Measurements from ENCODE around the gene PRDM16. TPM values are rescaled to one million over a fixed set of nuclear protein-coding genes. Genes with fewer than 3 reads are reported as not detected.

PRDM16 gene
- polyA plus RNA-seq, 3 donors = not detected

DNA sequence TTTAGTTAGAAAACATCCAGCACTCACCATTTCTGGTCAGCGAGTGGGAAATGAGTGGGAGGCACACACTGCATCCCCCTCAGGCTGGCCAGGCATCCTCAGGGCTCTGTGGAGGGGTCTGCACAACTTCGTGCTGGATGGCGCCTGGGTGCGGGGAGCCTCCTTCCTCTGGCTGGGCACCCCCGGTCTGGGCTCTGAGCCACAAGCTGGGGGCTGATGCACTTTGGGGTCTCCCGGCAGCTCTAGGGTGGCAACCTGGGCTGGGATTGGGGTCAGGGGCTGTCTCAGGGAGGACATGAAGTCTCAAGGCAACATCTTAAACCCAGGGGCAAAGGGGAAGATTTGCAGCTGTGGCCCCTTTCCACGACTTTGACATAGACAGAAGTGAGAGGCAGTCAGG, 23.5 kb downstream of the PRDM16 start:
- H3K27me3 ChIP-seq (ENCODE audit: control insufficient read depth in 2 of 2, insufficient read depth in 2 of 2, low read length in 2 of 2) = no peaks in the 10 kb centered on the region
- 86% methylated on average over 5 of the region's 7 CpGs for WGBS (ENCODE audit: insufficient coverage)
- H3K36me3 Mint-ChIP-seq = no peaks in the 10 kb centered on the region

DNA sequence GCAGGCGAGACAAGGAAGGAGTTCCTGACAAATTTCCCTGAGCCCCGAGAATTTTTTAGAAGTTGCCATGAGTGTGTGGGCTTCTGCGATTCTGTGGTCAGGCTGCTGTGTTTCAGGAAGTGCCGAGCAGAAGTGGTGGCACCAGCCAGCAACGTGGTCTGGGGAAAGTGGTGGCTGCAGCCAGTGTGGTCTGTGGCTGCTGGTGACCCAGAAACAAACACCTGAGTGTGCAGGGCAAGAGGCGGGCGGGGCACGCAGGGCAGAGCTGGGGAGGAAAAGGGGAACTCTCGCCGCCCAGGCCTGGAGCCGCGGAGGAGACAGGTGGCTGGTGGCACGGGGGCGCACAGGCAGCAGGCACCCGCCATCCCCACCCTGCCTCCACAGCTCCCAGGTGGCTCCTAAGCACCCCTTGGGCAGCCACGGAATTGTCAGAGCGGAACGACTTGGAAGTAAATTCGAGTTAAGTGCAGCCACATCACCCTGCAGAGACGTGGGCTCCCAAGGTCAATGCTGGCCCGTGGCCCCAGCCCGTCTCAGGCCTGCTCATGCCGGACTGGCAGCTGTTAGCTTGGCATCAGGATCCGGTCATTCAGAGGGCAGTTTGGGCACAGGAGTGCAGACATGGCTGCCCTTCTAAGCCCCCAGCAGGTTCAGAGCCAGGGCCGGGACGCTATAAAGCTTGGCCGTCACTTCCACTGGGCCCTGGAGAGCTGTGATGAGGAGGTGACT, 25.1 kb downstream of the PRDM16 start:
- Histone ChIP-seq H3K27me3 (ENCODE audit: control insufficient read depth in 2 of 2, insufficient read depth in 2 of 2, low read length in 2 of 2) (no peaks in the 10 kb centered on the region), H3K4me1 (ENCODE audit: control insufficient read depth in 1 of 2, insufficient read depth in 2 of 2, low read length in 2 of 2) (no peaks in the 10 kb centered on the region), H3K79me2 (ENCODE audit: insufficient read depth, low read length) (no peaks in the 10 kb centered on the region), H3K4me3 (replicated peaks in 1 of 3; ENCODE audit: low read depth in 2 of 3, low read length in 3 of 3) (no peak overlapping the region), H3K4me2 (replicated peaks; ENCODE audit: extremely low read depth, low read length, poor library complexity, severe bottlenecking) (no peak overlapping the region), H3K36me3 (replicated peaks in 1 of 2; ENCODE audit: control insufficient read depth in 1 of 2, insufficient read depth in 2 of 2, low read length in 2 of 2) (no peaks in the 10 kb centered on the region), H2AFZ (ENCODE audit: insufficient read depth, low read depth, low read length, poor library complexity, severe bottlenecking) (no peak overlapping the region), H3K27ac (ENCODE audit: low read depth in 1 of 2, low read length in 2 of 2) (no peak overlapping the region), H3K9me3 (replicated peaks in 1 of 2; ENCODE audit: control insufficient read depth in 1 of 2, insufficient read depth in 1 of 2, low read length in 2 of 2) (no peaks in the 10 kb centered on the region), H3K9ac (ENCODE audit: insufficient read depth, low read length, poor library complexity, severe bottlenecking) (no peak overlapping the region), H4K20me1 (ENCODE audit: insufficient read depth, low read length) (no peaks in the 10 kb centered on the region)
- no peak overlapping the region for H3K4me3 Mint-ChIP-seq
- TF ChIP-seq, protein P1, sequence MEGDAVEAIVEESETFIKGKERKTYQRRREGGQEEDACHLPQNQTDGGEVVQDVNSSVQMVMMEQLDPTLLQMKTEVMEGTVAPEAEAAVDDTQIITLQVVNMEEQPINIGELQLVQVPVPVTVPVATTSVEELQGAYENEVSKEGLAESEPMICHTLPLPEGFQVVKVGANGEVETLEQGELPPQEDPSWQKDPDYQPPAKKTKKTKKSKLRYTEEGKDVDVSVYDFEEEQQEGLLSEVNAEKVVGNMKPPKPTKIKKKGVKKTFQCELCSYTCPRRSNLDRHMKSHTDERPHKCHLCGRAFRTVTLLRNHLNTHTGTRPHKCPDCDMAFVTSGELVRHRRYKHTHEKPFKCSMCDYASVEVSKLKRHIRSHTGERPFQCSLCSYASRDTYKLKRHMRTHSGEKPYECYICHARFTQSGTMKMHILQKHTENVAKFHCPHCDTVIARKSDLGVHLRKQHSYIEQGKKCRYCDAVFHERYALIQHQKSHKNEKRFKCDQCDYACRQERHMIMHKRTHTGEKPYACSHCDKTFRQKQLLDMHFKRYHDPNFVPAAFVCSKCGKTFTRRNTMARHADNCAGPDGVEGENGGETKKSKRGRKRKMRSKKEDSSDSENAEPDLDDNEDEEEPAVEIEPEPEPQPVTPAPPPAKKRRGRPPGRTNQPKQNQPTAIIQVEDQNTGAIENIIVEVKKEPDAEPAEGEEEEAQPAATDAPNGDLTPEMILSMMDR (IDR thresholded peaks at IDR 0.05) = no peak
- H3K27ac Mint-ChIP-seq = peak overlapping the region in 1 of 7 donors; percentile 69
- intact Hi-C loops (cut with micrococcal nuclease) = no loop called here
- H3K36me3 Mint-ChIP-seq = no peaks in the 10 kb centered on the region
- WGBS (ENCODE audit: insufficient coverage) = 43% methylated on average over 17 of the region's 27 CpGs
- no peaks in the 10 kb centered on the region for H3K4me1 Mint-ChIP-seq
- no peaks in the 10 kb centered on the region for H3K9me3 Mint-ChIP-seq
- H3K27me3 Mint-ChIP-seq (ENCODE audit: low read depth in 3 of 3) = peaks cover 9 to 25% (median 15%) of the 10 kb centered on the region in 3 donors
- no peak for DNase-seq

More for the DNA sequence above, 23.5 kb downstream of the PRDM16 start:
- Mint-ChIP-seq H3K4me1 (no peaks in the 10 kb centered on the region), H3K9me3 (no peaks in the 10 kb centered on the region), H3K27ac (no peak overlapping the region), H3K27me3 (ENCODE audit: low read depth in 3 of 3) (peaks cover 8 to 26% (median 14%) of the 10 kb centered on the region in 3 donors), H3K4me3 (no peak overlapping the region)
- Histone ChIP-seq H3K4me3 (replicated peaks in 1 of 3; ENCODE audit: low read depth in 2 of 3, low read length in 3 of 3) (no peak overlapping the region), H3K36me3 (replicated peaks in 1 of 2; ENCODE audit: control insufficient read depth in 1 of 2, insufficient read depth in 2 of 2, low read length in 2 of 2) (no peaks in the 10 kb centered on the region), H3K9me3 (replicated peaks in 1 of 2; ENCODE audit: control insufficient read depth in 1 of 2, insufficient read depth in 1 of 2, low read length in 2 of 2) (no peaks in the 10 kb centered on the region), H3K79me2 (ENCODE audit: insufficient read depth, low read length) (no peaks in the 10 kb centered on the region), H3K4me2 (replicated peaks; ENCODE audit: extremely low read depth, low read length, poor library complexity, severe bottlenecking) (no peak overlapping the region), H3K4me1 (ENCODE audit: control insufficient read depth in 1 of 2, insufficient read depth in 2 of 2, low read length in 2 of 2) (no peaks in the 10 kb centered on the region), H3K27ac (ENCODE audit: low read depth in 1 of 2, low read length in 2 of 2) (no peak overlapping the region), H2AFZ (ENCODE audit: insufficient read depth, low read depth, low read length, poor library complexity, severe bottlenecking) (no peak overlapping the region), H3K9ac (ENCODE audit: insufficient read depth, low read length, poor library complexity, severe bottlenecking) (no peak overlapping the region), H4K20me1 (ENCODE audit: insufficient read depth, low read length) (no peaks in the 10 kb centered on the region)
- no peak for DNase-seq
- intact Hi-C loops (cut with micrococcal nuclease) = no loop called here
- TF ChIP-seq, protein P1 (IDR thresholded peaks at IDR 0.05) = no peak

All from CD14-positive monocyte (primary cell).